GM18508 (cell line): ENCODE results near the gene CPLX3.

ENCODE experiments used
- ATAC-seq: cut with Tn5 transposase; IDR thresholded peaks from one replicate; pipeline ENCODE4 v1.9.1; 2021; ENCODE audit warnings: moderate number of reproducible peaks; ENCODE audit not compliant: insufficient read depth, unreplicated experiment

Gene CPLX3

GRCh38 chr15:74841891-74842373 is 15.5 kb downstream of the CPLX3 start:
- ATAC-seq, result no peak

GRCh38 chr15:74842581-74843444 is 16.4 kb downstream of the CPLX3 start, which contains the start of gene ULK3:
Gene ULK3 (minus strand): TSS chr15:74843156. CDS start chr15:74843105, 51 bp downstream.
- no peak for ATAC-seq

GRCh38 chr15:74843445-74843828 is 17.0 kb downstream of the CPLX3 start:
- no peak for ATAC-seq

- no peak for ATAC-seq
These were observed 17.5 kb downstream of the CPLX3 start for GRCh38 chr15:74843891-74844299.

GRCh38 chr15:74844319-74845207 is 18.1 kb downstream of the CPLX3 start:
- no peak for ATAC-seq

GRCh38 chr15:74845208-74845568 is 18.8 kb downstream of the CPLX3 start:
- no peak for ATAC-seq

GRCh38 chr15:74845581-74845980 is 19.2 kb downstream of the CPLX3 start:
- ATAC-seq, result no peak

- no peak for ATAC-seq
These were observed 21.0 kb downstream of the CPLX3 start for GRCh38 chr15:74847432-74847831.

- ATAC-seq, result no peak
These were observed 24.0 kb downstream of the CPLX3 start for GRCh38 chr15:74850393-74850792.

GRCh38 chr15:74851960-74852359 is 25.5 kb downstream of the CPLX3 start:
- no peak for ATAC-seq

- no peak for ATAC-seq
These were observed 28.1 kb downstream of the CPLX3 start for GRCh38 chr15:74854453-74855022.

GRCh38 chr15:74855857-74856256 is 29.4 kb downstream of the CPLX3 start:
- no peak for ATAC-seq

- ATAC-seq, result no peak
These were observed 30.1 kb downstream of the CPLX3 start for GRCh38 chr15:74856537-74856936.

GRCh38 chr15:74857082-74857655 is 30.7 kb downstream of the CPLX3 start:
- peak; percentile 62 for ATAC-seq

GRCh38 chr15:74857671-74858368 is 31.4 kb downstream of the CPLX3 start:
- ATAC-seq, result peak; percentile 17

GRCh38 chr15:74858369-74858740 is 31.9 kb downstream of the CPLX3 start:
- no peak for ATAC-seq

GRCh38 chr15:74863239-74864056 is 37.0 kb downstream of the CPLX3 start:
- ATAC-seq, result no peak

- ATAC-seq, result no peak
These were observed 37.9 kb downstream of the CPLX3 start for GRCh38 chr15:74864296-74864695.

- no peak for ATAC-seq
These were observed 38.9 kb downstream of the CPLX3 start for GRCh38 chr15:74865316-74865715.
